HG03520 (cell line): ENCODE data around the gene ATP9A.

Experiments used
- ATAC-seq: cut with Tn5 transposase; IDR thresholded peaks from one replicate; pipeline ENCODE4 v1.9.1; 2021; ENCODE audit warnings: mild to moderate bottlenecking, moderate library complexity; ENCODE audit not compliant: unreplicated experiment

ATP9A gene

DNA sequence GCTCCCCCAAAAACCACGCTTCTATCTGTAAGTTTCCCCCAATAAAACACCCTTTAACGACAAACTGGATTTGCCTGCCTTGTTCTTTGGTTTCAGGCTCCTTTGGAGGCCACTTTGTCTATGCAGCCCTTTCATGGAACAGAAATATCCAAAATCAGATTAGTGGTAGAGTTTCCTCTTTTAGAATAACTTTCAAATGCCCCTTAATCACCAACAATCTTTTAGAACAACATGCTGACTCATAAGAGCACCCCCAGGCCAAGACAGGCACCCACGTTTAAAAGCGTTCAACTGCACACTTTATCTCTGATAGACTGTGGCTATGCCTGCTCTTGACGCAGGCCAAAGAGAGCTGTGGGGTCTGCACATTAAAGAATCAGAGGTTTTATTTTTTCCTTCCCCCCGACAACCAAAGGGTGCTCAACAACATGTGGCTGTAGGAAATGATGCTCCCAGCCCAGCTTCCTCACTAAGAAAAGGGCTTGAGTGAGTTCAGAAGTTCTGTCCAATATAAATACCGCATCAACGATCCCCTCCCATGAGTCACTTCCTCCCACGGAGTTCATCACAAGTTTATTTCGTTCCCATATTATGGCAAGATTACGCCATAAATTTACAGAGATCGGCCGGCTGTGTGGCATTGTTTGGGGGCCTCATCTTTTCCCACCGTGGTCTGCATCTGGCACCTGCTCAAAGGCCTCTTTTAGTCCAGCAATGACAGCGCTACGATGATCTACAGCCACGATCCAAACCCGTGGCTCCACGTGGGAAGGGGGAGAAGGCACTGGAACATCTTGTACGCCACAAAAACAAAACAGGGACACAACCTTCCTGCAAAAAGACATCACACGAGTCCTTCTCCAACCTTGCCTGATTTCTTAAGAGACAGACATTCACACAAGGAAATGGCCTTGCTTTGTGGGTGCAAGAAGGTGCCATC, 136.9 kb downstream of the ATP9A start:
- no peak for ATAC-seq

DNA sequence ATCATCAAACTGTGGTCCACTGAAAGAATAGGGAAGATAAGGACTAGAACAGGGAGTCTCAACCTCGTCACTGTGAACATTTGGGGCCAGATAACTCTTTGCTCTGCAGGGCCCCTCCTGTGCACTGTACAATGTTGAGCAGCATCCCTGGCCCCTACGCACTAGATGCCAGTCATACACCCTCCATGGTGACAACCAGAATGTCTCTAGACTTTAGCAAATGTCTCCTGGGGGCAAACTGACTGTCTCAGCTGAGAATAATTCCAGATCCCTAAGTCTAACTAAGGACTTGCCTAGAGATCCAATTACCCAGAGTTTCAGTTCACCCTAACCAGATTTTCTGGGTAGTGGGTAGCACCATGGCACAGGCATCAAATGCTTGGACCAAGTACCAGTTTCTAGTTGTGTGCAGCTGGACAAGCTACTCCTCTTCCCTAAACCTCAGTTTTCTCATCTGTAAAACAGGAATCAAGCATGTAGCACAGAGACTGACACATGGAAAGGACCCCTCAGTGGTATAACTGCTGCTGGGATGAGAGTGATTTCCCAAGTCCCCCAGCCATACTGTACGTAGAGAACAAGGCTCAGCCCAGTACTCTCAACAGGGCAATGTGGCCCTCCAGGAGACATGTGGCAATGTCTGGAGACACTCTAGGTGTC, 138.7 kb downstream of the ATP9A start:
- no peak for ATAC-seq

DNA sequence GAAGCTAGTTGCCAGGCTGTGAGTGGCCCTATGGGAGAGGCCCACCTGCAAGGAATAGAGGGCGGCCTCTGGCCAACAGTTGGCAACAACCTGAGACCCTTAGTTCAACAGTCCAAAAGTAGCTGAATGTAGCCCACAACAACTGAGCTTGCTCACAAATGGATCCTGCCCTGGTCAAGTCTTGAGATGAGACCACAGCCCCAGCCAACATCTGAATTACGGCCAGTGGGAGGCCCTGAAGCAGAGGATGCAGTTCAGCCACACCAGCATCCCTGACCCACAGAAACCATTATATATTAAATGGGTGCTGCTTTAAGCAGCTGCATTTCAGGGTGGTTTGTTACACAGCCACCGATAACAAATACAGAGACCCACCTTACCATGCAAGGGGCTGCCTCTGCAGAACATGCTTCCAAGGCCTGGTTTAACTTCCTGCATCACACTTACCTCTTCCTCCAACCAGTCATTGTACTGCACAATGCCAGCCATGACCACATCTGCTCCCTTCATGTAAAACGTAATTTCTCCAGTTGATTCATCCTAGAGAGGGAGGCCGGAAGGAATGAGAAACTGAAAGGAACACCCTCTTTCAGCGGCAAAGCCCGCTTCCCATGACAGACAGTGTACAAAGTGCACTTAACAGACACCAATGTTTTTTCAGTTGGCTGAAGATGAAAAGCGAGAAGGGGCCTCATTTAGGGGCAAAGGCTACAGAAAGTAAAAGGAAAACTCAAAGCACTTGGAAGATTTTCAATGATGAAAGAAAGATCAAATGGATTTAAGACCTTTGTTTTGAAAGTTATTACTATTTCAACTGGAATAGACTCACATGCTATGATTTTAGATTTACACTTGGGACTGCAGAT, 139.4 kb downstream of the ATP9A start:
- no peak for ATAC-seq

DNA sequence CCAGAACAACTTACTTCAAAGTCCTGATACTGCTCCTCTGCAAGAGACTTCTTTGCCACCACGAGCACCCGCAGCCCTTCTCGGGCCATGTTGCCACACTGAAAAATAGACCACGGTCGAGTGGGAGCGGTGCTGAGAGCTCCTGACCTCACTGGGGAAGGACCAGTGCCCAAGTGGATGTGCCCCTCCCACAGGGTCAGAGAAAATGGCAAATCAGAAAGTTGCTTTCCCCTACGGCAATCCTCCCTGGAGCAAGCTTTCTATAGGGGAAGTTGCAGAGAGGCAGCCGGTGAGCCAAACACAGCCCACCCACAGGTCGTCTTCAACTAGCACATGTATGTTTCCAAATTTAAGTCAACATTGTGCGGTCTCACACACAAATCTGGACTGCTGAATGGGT, 140.6 kb downstream of the ATP9A start:
- no peak for ATAC-seq

DNA sequence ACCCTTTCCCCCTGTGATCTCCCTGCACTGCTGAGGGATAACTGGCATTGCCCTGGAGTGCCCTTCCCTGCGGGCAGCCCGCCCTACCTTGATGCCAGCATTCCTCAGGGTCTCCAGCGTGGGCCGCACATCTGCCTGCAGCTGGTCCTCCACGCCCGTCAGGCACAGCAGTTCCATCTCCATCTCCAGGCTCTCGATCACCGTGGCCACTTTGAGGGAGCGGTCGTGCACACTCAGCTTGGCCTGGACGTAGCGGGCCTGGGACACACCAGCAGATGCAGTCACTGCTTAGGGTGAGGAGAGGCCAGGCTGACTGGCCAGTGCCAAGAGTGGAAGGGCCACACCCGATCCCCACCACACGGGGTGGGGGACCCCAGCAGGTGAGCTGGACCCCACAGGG, 143.1 kb downstream of the ATP9A start:
- ATAC-seq = no peak

DNA sequence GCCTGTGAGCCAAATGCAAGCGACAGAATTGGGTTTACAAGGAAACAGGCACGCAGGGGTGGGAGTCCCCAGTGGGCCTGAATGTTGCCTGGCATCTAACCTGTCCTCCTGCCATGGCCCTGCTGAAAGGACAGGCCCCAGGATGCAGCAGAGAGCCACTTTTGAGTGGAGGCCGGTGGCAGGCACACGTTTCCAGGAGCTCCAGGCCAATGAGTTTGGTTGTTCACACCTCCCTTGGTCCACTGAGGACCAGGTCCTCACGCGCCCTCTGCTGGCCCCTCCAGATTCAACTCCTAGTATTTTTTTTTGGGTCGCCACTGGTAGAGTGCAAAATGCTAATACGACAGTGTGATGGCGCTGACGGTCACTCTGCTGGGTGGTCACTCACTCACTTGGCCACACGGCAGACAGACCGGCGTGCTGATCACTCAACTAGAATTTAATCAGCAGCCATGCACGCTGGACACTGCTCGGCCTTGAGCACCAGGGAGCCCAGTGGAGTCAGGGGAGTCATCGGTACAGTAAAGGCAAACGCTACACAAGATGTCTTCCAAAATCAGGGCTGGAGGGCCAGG, 143.9 kb downstream of the ATP9A start:
- ATAC-seq = peak; percentile 59

DNA sequence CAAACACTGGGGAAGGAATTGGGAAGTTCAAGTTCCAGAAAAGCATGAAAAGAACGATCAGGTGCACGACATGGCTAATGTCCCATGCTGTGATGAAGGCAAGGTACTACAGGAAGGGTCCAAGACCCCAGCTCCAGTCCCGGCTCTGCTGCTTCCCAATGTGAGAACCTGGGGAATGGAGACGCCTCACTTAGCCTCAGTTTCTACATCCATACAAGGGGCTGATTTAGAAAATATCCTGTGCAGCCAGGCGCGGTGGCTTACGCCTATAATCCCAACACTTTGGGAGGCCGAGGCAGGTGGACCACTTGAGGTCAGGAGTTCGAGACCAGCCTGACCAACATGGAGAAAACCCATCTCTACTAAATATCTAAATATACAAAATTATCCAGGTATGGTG, 144.9 kb downstream of the ATP9A start:
- ATAC-seq = no peak

DNA sequence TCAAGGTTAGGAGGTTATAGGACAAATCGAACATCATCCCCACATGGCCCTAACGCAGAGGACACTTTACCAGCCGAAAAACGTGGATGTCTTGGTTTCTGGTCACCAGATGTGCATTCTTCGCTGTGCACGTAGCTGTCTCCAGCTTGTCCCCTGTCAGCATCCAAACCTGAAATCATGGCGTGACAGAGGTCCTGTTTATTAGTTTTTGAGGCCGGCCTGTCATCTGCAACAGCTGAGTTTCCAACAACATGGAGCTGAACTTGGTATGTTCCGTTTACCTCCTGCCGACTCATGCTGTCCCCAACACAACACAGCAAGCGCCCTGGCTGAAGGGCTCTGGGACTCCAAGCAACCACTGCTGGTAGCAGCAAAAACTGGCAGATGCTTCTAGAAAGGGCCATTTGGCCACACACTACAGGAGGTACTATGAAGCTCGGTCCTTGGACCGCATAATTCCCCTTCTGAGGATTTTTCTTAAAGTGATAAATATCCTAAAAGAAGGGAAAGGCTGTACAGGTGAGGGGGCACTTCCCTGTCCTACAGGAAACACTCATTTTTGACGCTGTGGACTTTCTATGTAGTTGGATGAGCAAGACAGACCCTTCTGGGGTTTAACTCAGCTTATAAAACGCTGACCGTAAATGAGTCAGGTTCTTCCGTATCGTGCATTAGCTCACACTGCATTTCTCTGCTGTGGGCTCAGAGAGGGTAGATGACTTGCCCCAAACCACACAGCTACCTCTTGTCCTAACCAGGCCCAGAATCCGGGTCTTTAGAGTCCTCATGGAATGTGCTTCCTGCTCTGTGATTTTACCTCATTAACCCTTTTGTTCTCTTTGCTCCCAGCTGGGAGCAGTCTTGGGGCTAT, 146.0 kb downstream of the ATP9A start:
- no peak for ATAC-seq

DNA sequence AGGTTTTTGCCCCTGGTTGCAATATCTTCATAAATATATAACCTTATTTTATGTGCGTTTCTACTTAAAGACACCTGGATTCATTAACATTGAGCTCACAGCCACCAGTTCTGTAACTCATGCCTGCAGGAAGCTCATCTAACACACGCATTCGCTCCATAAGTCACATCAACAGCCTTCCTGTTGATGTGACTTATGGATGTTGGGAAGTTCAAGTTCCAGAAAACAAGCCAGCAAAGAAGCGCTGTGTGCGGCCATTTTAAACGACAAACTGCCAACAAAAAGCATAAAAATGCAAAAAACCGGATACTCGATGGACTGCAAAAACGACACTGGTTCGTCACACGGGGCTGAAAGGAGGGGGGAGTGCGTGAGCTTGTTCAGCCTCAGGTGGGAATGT, 147.8 kb downstream of the ATP9A start:
- no peak for ATAC-seq

DNA sequence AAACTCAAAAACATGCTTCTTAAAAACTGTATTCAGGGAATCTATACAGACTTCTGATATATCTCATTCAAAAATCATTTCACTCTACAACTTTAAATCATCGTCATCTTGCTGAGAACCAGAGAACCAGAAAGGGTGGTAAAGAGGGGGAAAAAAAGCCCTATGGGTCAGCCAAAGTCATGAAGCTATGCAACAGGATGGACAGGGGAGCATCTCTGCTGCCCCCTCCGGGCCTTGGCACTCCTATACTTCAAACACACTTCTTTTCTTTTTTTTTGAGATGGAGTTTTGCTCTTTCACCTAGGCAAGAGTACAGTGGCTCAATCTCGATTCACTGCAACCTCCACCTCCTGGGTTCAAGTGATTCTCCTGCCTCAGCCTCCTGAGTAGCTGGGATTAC, 152.1 kb downstream of the ATP9A start:
- ATAC-seq = no peak

DNA sequence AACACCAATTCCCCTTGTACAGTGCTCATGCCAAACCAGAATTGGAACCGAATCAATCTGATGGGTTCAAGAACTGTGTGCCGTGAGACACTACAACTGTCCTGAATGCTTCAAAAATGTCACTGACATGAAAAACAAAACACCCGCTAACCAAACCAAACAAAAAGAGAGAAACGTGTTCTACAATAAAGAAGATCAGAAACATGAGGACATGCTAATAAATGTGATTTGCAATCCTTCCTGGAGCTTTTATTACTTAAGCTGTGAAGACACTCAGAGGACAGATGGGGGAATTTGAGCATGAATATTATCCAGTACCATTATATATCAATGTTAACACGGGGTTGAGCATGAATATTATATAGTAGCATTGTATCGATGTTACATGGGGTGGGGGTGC, 153.5 kb downstream of the ATP9A start:
- ATAC-seq = no peak

DNA sequence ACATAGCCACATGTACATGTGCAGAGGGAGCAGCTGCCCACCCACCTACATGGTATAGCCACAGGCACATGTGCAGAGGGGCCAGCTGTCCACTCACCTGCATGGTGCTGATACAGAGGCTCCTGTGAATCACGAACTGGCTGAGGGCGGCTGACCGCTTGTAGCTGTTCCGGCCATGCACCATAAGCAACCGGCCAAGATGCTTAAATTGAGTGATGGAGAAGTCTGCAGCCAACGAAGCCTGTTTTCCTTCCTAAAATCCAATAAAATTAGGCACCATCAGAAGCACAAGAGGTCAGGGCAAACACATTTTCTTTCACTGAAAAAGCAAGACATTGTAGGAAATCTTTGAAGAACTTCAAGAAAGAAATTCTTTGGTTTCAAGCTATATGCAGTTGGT, 154.6 kb downstream of the ATP9A start:
- ATAC-seq = no peak

DNA sequence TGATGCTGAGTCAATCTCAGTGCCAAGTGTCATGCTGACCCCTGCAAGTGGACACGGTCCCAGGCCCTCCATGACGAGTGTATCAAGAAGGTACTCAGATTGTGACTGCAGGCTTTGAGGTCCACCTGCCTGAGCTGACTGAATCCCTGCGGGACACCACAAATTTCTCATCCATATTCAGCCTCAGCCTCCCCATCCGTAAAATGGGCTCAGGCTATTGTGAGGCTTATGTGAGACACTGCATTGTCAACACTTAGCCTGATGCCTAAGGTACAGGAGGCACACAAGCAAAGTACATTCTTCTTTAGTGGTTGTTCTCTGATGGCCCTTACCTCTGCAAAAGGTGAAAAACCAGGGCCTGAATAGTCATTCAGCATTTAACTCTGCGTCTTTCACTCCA, 155.3 kb downstream of the ATP9A start:
- no peak for ATAC-seq

DNA sequence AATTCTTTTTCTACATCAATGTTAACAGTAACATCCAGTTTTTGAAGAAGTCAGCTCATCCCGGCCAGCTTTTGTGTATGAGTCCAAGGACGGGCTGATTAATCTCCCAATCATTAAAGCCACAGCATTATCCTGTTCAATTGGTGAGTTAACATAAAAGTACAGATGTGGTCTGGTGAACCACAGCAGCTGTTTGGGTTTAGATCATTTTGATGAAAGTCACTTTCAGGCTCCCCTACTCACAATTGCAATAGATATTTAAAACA, 156.6 kb downstream of the ATP9A start:
- ATAC-seq = no peak

DNA sequence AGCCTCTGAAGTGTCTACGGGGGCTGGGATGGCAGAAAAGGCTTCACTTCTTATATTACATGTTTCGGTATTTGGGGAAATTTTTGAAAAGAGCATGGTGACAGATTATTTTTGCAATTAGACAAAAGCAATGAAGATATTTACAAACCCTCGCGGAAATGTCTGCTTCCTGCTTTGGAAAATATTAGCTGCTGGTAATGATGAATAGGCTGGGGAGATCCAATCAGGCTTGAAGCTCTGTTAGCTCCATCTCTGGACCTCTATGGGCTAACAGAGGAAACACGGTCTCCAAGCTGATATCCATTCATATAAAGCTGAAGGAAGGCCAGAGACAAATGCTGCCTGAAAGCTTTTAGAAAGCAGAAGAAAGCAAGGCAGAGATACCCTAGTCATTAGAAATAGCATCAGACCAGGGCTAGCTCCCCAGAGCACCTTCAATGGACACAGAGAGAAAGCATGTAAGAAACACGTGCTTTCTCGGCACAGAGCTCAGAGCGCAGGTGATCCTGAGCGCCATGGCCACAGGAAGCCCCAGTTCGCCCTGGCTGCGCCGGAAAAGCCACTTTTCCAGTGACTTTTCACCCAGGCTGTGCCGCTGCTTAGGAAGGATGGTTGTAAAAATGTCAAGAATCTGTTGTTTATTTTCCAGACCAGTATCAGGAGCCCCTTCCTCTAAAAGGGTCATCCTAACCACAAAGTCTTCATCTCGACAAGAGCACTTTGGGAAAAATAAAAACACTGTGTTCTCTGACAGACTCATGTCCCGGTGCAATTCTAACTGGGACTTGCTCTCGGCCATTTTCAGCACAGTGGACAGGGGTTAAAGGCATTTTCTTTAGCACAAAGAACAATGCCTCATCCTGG, 157.2 kb downstream of the ATP9A start:
- ATAC-seq = no peak

DNA sequence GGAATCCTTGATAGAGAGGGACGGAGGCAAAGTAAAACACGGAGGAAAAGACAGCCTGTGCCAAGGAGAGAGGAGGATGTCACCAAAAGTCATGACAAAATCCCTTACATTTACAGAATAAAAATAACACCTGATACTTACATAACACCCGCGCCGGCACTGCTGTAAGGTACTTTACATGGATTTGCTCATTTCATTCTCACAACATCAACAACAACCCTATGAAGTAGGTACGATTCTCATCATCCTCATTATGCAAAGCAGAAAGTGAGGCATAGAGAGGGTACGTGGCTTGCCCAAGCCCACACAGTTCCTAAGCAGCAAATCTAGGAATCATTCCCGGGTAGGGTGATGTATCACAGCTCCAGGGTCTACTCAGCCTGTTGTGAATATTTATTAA, 158.1 kb downstream of the ATP9A start:
- ATAC-seq = no peak

DNA sequence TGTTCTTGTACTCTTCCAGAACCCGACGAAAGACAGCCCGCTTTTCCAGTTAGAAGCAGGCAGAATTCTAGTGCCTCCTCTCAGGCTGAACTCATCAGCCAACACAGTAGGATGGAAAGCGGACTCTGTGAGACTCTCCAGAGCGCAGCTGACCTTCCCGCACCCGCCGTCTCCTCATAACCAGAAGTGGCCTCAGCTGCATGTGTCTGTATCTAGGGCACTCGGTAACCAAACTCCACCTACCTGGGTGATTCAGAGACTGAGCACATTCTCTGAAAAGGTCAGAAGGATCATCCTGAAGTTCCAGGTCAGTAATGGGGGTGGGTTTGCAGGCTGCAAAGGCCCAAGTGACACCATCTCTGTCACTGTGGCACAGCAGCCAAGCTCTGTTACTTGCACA, 158.9 kb downstream of the ATP9A start:
- ATAC-seq = no peak

DNA sequence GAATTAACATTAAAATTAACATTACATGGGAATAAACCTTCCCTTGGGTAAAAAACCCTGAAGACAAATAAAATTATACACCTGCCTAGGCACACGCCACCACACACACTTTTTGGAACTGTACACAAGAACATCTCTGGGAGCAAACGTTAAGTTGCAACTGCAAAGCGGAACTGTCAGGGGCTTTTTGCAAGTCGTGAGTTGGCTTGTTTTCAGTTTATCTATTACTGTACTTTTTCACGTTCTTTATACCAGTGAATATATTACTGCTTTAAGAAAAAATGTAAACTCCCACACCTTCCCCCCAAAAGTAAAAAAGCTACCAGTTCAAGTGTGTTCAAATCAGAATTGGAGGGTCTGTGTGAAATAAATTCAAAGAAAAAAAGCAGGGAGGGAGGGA, 160.1 kb downstream of the ATP9A start:
- ATAC-seq = no peak

DNA sequence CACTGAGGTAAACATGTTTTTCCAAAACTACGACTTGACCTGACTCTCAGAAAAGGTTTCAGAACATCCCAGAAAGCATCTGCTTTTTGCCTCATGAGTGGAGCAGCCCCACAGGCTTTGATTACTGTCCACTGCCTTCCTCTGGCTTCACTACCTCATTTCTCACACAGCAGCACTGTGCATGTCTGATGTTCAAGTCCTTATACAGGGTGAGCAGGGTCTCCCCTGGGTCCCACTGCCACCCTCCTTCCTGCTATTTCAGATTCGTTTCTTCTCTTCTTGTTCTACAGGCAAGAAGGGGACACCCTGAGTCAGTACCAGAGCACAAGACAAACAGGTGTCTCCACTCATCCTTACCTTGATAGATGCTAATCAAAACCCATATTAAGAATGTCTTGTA, 161.0 kb downstream of the ATP9A start:
- no peak for ATAC-seq

DNA sequence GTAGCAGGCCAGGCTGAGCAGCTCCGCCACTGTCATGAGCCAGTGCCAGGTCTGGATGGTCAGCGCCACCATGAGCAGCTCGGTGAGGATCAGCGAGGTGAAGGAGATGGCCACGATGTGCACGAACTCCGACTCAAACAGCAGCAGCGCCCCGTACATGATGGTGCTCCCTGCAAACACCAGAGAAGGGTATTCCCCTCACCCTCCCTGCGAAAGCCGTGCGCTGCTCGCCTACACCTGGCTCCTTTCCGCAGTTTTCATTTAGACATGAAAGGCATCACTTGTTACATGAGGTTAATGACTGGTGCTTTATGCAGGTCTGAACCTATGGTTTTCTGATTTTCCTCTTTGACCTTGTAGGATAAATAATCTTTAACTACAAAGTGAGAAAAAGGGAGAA, 163.3 kb downstream of the ATP9A start:
- no peak for ATAC-seq
